H9 (cell line): ENCODE data around the gene STH. TPM values are rescaled to one million over a fixed set of nuclear protein-coding genes. Genes with fewer than 3 reads are reported as not detected.

Source experiments
- DNase-seq: peaks from one replicate; pipeline ENCODE4 v3.0.0-alpha.2; 2017
- H2AFZ ChIP-seq: one replicate; pipeline ENCODE4 v1.6.1; 2013; ENCODE audit warnings: mild to moderate bottlenecking, low read length, control low read depth, moderate library complexity
- H2AK5ac ChIP-seq: 2 replicates; pipeline ENCODE4 v1.6.1; 2013; ENCODE audit warnings: low read length, control low read depth, mixed read lengths; ENCODE audit not compliant: insufficient read length
- H2BK120ac ChIP-seq: one replicate; pipeline ENCODE4 v1.6.1; 2013; ENCODE audit warnings: low read depth, mild to moderate bottlenecking, low read length, control low read depth, inconsistent platforms; ENCODE audit not compliant: poor library complexity, severe bottlenecking
- H2BK12ac ChIP-seq: 2 replicates; pipeline ENCODE4 v1.6.1; 2013; ENCODE audit warnings: low read length, control low read depth, mixed read lengths, low read depth; ENCODE audit not compliant: insufficient read length
- H2BK15ac ChIP-seq: 2 replicates; pipeline ENCODE4 v1.6.1; 2013; ENCODE audit warnings: low read depth, low read length, control low read depth
- H2BK20ac ChIP-seq: one replicate; pipeline ENCODE4 v1.6.1; 2013; ENCODE audit warnings: low read depth, mild to moderate bottlenecking, low read length, control low read depth, inconsistent platforms; ENCODE audit not compliant: poor library complexity, severe bottlenecking
- H2BK5ac ChIP-seq: 2 replicates; pipeline ENCODE4 v1.6.1; 2013; ENCODE audit warnings: low read length, control low read depth, mixed read lengths; ENCODE audit not compliant: insufficient read length
- H3K14ac ChIP-seq: 2 replicates; pipeline ENCODE4 v1.6.1; 2013; ENCODE audit warnings: low read length, control low read depth; ENCODE audit not compliant: insufficient read depth
- H3K18ac ChIP-seq: 2 replicates; pipeline ENCODE4 v1.6.1; 2013; ENCODE audit warnings: low read depth, mild to moderate bottlenecking, mixed read lengths, low read length, control low read depth; ENCODE audit not compliant: insufficient read length
- H3K23ac ChIP-seq: 2 replicates; pipeline ENCODE4 v1.6.1; 2013; ENCODE audit warnings: low read length, control low read depth, mixed read lengths, low read depth; ENCODE audit not compliant: insufficient read length
- H3K23me2 ChIP-seq: 2 replicates; pipeline ENCODE4 v1.6.1; 2013; ENCODE audit warnings: low read depth, mild to moderate bottlenecking, mixed read lengths, low read length, control low read depth; ENCODE audit not compliant: insufficient read length, poor library complexity, severe bottlenecking
- H3K27ac ChIP-seq: 2 replicates; pipeline ENCODE4 v1.5.1; 2013; ENCODE audit warnings: low read length, control low read depth, mixed read lengths, low read depth; ENCODE audit not compliant: insufficient read length
- H3K27me3 ChIP-seq: 2 replicates; pipeline ENCODE4 v1.6.1; 2013; ENCODE audit warnings: low read length, control low read depth, inconsistent platforms; ENCODE audit not compliant: insufficient read depth
- H3K4ac ChIP-seq: 2 replicates; pipeline ENCODE4 v1.6.1; 2013; ENCODE audit warnings: low read depth, mild to moderate bottlenecking, control low read depth, inconsistent platforms, low read length, moderate library complexity
- H3K4me1 ChIP-seq: 2 replicates; pipeline ENCODE4 v1.6.1; 2013; ENCODE audit warnings: low read length, control low read depth, inconsistent platforms; ENCODE audit not compliant: insufficient read depth
- H3K4me2 ChIP-seq: 2 replicates; pipeline ENCODE4 v1.6.1; 2013; ENCODE audit warnings: low read length, control low read depth, mixed read lengths; ENCODE audit not compliant: insufficient read length, insufficient read depth
- H3K56ac ChIP-seq: 2 replicates; pipeline ENCODE4 v1.6.1; 2013; ENCODE audit warnings: low read depth, mild to moderate bottlenecking, mixed read lengths, low read length, control low read depth; ENCODE audit not compliant: insufficient read length
- H3K79me1 ChIP-seq: 2 replicates; pipeline ENCODE4 v1.6.1; 2013; ENCODE audit warnings: low read depth, mild to moderate bottlenecking, moderate library complexity, low read length, control low read depth, inconsistent platforms; ENCODE audit not compliant: insufficient read depth, poor library complexity, severe bottlenecking
- H3K79me2 ChIP-seq: 2 replicates; pipeline ENCODE4 v1.6.1; 2013; ENCODE audit warnings: low read length, control low read depth, inconsistent platforms; ENCODE audit not compliant: insufficient read depth
- H3K9ac ChIP-seq: 2 replicates; pipeline ENCODE4 v1.6.1; 2013; ENCODE audit warnings: low read length, control low read depth, mixed read lengths; ENCODE audit not compliant: insufficient read length; ENCODE audit errors: extremely low read depth
- H3K9me3 ChIP-seq: one replicate; pipeline ENCODE4 v1.6.1; 2013; ENCODE audit warnings: low read depth, low read length, inconsistent platforms; ENCODE audit not compliant: control insufficient read depth
- H3T11ph ChIP-seq: one replicate; pipeline ENCODE4 v1.6.1; 2013; ENCODE audit warnings: mild to moderate bottlenecking, low read length, control low read depth, inconsistent platforms
- H4K20me1 ChIP-seq: one replicate; pipeline ENCODE4 v1.6.1; 2013; ENCODE audit not compliant: control insufficient read depth, insufficient read length, insufficient read depth
- H4K5ac ChIP-seq: 2 replicates; pipeline ENCODE4 v1.6.1; 2013; ENCODE audit warnings: low read depth, mild to moderate bottlenecking, mixed read lengths, low read length, control low read depth; ENCODE audit not compliant: insufficient read length
- H4K8ac ChIP-seq: replicated peaks from 2 replicates; pipeline ENCODE4 v1.6.1; 2013; ENCODE audit warnings: low read length, control low read depth, mixed read lengths, low read depth; ENCODE audit not compliant: insufficient read length
- H4K91ac ChIP-seq: 2 replicates; pipeline ENCODE4 v1.6.1; 2013; ENCODE audit warnings: low read depth, mild to moderate bottlenecking, moderate library complexity, mixed read lengths, low read length, control low read depth; ENCODE audit not compliant: insufficient read length
- H3K27ac Mint-ChIP-seq, 3 experiments: 2 replicates in 2 of 3; 3 replicates in 1 of 3; pipeline ENCODE4 v1.8.0; 2020 to 2021; ENCODE audit warnings: mixed read lengths in 3 of 3, mild to moderate bottlenecking in 1 of 3, moderate library complexity in 1 of 3
- H3K27me3 Mint-ChIP-seq: 2 replicates; pipeline ENCODE4 v1.8.0; 2021; ENCODE audit warnings: low read depth, mild to moderate bottlenecking, moderate library complexity, mixed read lengths
- H3K36me3 Mint-ChIP-seq, 3 experiments: 2 replicates in 2 of 3; 3 replicates in 1 of 3; pipeline ENCODE4 v1.8.0; 2020 to 2021; ENCODE audit warnings: low read depth in 3 of 3, mixed read lengths in 3 of 3; ENCODE audit not compliant: insufficient read depth in 1 of 3
- H3K4me1 Mint-ChIP-seq, 2 experiments: 2 replicates each; pipeline ENCODE4 v1.8.0; 2020; ENCODE audit warnings: mixed read lengths in 2 of 2
- H3K4me3 Mint-ChIP-seq, 2 experiments: 2 replicates in 1 of 2; 3 replicates in 1 of 2; pipeline ENCODE4 v1.8.0; 2020 to 2021; ENCODE audit warnings: mild to moderate bottlenecking in 2 of 2, mixed read lengths in 2 of 2, moderate library complexity in 1 of 2
- H3K9me3 Mint-ChIP-seq, 2 experiments: 2 replicates in 1 of 2; 3 replicates in 1 of 2; pipeline ENCODE4 v1.8.0; 2020; ENCODE audit warnings: mild to moderate bottlenecking in 2 of 2, mixed read lengths in 2 of 2, moderate library complexity in 1 of 2
- CTCF ChIP-seq: fragments of 200-600 bp; sonication (generic); conservative IDR thresholded peaks from 3 replicates; pipeline ENCODE4 v1.8.0; 2021; ENCODE audit warnings: antibody characterized with exemption, mild to moderate bottlenecking
- WGBS: extraction: QIAGEN DNeasy Blood & Tissue Kit; methylation state at CpG from one replicate; pipeline ENCODE4 v1.1.7; 2013; ENCODE audit warnings: missing lambda C conversion rate, low lambda C conversion rate, mixed read lengths; ENCODE audit not compliant: insufficient read length; ENCODE audit errors: extremely low coverage; 5-methylcytosine and 5-hydroxymethylcytosine counted together
- total RNA-seq: library from RNA; stranded (reverse); gene quantifications from 2 replicates; pipeline ENCODE4 v1.2.1, GENCODE V29; 2021

Gene STH
- total RNA-seq, 1 experiment from 2014 or later: not detected

- no peak for TF ChIP-seq CTCF
- H3K18ac ChIP-seq: no peak overlapping the region
- no peak overlapping the region for H3K4me2 ChIP-seq
- no peaks in the 10 kb centered on the region for H3K23me2 ChIP-seq
- no peak overlapping the region for H2BK12ac ChIP-seq
- no peak for DNase-seq
- no peak overlapping the region for H3K56ac ChIP-seq
- Mint-ChIP-seq H3K9me3 (no peaks in the 10 kb centered on the region), H3K36me3 (no peaks in the 10 kb centered on the region), H3K27me3 (peaks cover 3% of the 10 kb centered on the region; the same call in 1 of the 2 replicates), H3K4me3 (no peak overlapping the region), H3K4me1 (peaks cover 7 to 8% of the 10 kb centered on the region in 2 experiments), H3K27ac (no peak overlapping the region)
- H2BK120ac ChIP-seq: no peak overlapping the region
- no peak overlapping the region for H3K27ac ChIP-seq
- no peaks in the 10 kb centered on the region for H3K9me3 ChIP-seq
- H2BK5ac ChIP-seq: no peak overlapping the region
- no peaks in the 10 kb centered on the region for H3K79me2 ChIP-seq
- no peak overlapping the region for H3K4ac ChIP-seq
- H3K9ac ChIP-seq: no peak overlapping the region
- no peak overlapping the region for H4K5ac ChIP-seq
- no peak overlapping the region for H3T11ph ChIP-seq
- no peak overlapping the region for H4K91ac ChIP-seq
- no peak overlapping the region for H2BK20ac ChIP-seq
- no peak overlapping the region for H3K23ac ChIP-seq
- no peak overlapping the region for H2BK15ac ChIP-seq
- no peaks in the 10 kb centered on the region for H3K79me1 ChIP-seq
- no peaks in the 10 kb centered on the region for H3K27me3 ChIP-seq
- H4K20me1 ChIP-seq: no peaks in the 10 kb centered on the region
- no CpG with 5 or more reads among the region's 41 CpGs for WGBS
- H4K8ac ChIP-seq: no peak overlapping the region
- H2AFZ ChIP-seq: no peak overlapping the region
- H3K14ac ChIP-seq: no peak overlapping the region
- no peaks in the 10 kb centered on the region; the same call in 1 of the 2 replicates for H3K4me1 ChIP-seq
- no peak overlapping the region for H2AK5ac ChIP-seq
Observed at GRCh38 chr17:45982791-45983613, 16.0 kb upstream of the STH start.
